HAP-1 (cell line): ENCODE measurements around the gene CADPS2.

Source experiments
- DNase-seq, 2 experiments: peaks; one replicate each; pipeline ENCODE4 v3.0.0-alpha.2; 2016 to 2020; ENCODE audit warnings: low spot score in 2 of 2
- H3K27me3 ChIP-seq: fragments of 250-450 bp; sonication (Bioruptor Pico); 2 replicates; pipeline ENCODE4 v1.5.1; 2020; ENCODE audit warnings: low read depth, mild to moderate bottlenecking, moderate library complexity
- H3K36me3 ChIP-seq: fragments of 250-450 bp; sonication (Bioruptor Pico); replicated peaks from 2 replicates; pipeline ENCODE4 v1.5.1; 2020; ENCODE audit warnings: mild to moderate bottlenecking
- H3K4me1 ChIP-seq: fragments of 250-450 bp; sonication (Bioruptor Pico); 2 replicates; pipeline ENCODE4 v1.5.1; 2020; ENCODE audit warnings: mild to moderate bottlenecking
- H3K4me3 ChIP-seq: fragments of 250-450 bp; sonication (Bioruptor Pico); 2 replicates; pipeline ENCODE4 v1.5.1; 2020; ENCODE audit warnings: mild to moderate bottlenecking, moderate library complexity
- H3K9me3 ChIP-seq: fragments of 250-450 bp; sonication (Bioruptor Pico); 2 replicates; pipeline ENCODE4 v1.5.1; 2020; ENCODE audit warnings: mild to moderate bottlenecking, moderate library complexity
- in situ Hi-C: fragments of 300-500 bp; cut with MboI; formaldehyde crosslinking; loops from 3 replicates; pipeline ENCODE4 v1.14.3; 2020; ENCODE audit warnings: low sequenced_read_pairs, inconsistent platforms, mixed read lengths

CADPS2 gene

DNA sequence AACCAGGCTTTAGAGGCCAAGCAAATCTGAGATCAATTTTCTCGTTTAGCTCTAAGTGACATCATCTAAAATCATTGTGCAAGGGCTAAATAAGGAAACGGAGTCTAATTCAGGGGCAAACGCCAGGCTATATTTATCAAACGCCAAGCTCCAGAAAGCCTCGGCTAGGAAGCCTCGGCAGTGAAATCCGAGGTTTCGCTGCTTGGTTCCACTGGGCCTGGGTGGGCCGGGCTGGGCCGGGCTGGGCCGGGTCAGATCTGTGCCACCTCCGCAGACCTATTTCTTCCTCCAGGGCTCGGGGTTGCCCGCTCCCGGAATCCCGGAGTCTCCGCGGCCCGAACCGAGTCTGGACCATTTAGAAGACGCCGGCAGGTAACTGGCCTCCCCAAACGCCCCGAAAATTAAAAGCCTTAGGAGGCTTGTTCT is 581.3 kb downstream of the CADPS2 start:
- in situ Hi-C loops: no loop called here
- Histone ChIP-seq H3K4me1 (peaks cover 10% of the 10 kb centered on the region), H3K9me3 (peaks cover 3% of the 10 kb centered on the region; the same call in 1 of the 2 replicates), H3K27me3 (no peaks in the 10 kb centered on the region), H3K4me3 (no peak overlapping the region), H3K36me3 (peaks cover 14% of the 10 kb centered on the region)
- no peak for DNase-seq

DNA sequence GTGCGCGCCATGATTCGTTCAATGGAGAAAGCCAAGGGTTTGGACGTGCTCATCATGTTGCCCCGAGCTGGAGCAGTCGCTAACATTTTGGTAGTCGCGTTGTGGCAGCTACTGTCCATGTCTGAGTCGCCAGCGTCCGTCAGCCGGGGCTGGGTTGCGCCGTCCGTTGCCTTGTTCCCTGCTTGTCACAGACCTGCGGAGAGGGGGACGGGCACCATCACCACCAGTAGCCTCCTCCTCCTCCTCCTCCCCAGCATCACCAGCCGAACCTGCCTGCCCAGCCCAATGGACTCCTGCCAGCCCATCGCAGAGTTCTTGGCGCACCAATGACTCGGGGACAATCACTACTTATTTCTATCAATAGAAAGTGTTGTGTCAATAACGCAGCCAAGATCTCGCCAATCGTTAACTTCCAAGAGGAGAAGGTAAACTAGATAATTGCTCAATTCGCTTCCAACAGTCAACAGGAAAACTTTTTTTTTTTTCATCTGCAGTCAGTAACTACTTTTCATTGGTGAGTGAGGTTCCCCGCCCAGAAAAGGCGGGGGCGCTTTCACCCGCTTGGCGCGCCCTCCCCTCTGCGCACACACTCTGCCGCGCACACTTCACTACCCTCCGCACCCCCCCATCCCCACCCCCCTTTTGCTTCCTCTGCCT is 581.8 kb downstream of the CADPS2 start, which contains the start of gene FEZF1:
FEZF1 (minus strand) TSS at position 432 of the 657 bp plus-strand sequence; CDS start at position 119, 313 bp downstream.
- Histone ChIP-seq H3K4me3 (no peak within 1 kb of the TSS), H3K36me3 (peaks cover 14% of the 10 kb centered on the region), H3K27me3 (no peaks in the 10 kb centered on the region), H3K9me3 (peaks cover 3% of the 10 kb centered on the region; the same call in 1 of the 2 replicates), H3K4me1 (peaks cover 10% of the 10 kb centered on the region)
- no peak for DNase-seq
- in situ Hi-C loops: no loop called here

DNA sequence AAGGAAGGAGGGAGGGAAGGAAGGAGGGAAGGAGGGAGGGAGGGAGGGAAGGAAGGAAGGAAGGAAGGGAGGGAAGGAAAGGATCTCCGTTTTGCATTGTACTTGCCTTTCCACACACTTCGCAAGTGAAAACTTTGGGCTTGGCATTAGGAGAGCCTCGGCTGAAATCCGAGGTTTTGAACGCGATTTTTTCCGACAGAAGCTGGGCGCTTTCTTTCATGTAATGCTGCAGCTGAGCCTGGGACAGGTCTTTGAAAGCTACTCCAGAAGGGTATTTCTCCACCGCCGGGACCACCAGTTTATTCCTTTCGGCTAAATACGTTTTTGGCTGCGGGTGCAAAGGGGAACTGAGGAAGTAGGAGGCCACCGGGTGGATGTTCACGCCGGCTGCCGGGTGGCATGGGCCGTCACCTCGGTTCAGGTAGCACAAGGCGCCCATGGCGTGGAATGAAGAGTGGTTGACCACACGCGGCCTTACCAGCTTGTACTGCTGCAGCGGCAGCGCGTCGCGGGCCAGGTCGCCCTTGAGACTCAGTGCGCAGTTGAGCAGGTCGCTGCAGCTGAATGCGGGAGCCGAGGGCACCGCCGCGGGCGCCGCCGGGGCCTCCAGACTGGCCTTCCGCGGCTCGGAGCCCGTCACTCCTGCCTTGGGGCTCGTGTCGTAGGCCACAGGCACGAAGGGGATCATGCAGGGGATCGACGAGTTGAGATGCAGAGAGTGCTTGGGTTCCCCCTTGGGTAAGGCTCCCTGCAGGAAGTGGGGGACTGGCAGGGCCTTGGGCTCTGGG is 582.5 kb downstream of the CADPS2 start:
- Histone ChIP-seq H3K4me1 (peaks cover 10% of the 10 kb centered on the region), H3K27me3 (no peaks in the 10 kb centered on the region), H3K4me3 (no peak overlapping the region), H3K9me3 (peaks cover 3% of the 10 kb centered on the region; the same call in 1 of the 2 replicates), H3K36me3 (peaks cover 14% of the 10 kb centered on the region)
- no peak for DNase-seq
- in situ Hi-C loops: no loop called here

- H3K9me3 ChIP-seq: peaks cover 3% of the 10 kb centered on the region; the same call in 1 of the 2 replicates
- H3K27me3 ChIP-seq: no peaks in the 10 kb centered on the region
- peaks cover 5% of the 10 kb centered on the region for H3K4me1 ChIP-seq
- DNase-seq: no peak
- H3K36me3 ChIP-seq: peaks cover 14% of the 10 kb centered on the region
- H3K4me3 ChIP-seq: no peak overlapping the region
- in situ Hi-C loops: no loop called here
These were observed 583.3 kb downstream of the CADPS2 start for GRCh38 chr7:122302761-122303530.

DNA sequence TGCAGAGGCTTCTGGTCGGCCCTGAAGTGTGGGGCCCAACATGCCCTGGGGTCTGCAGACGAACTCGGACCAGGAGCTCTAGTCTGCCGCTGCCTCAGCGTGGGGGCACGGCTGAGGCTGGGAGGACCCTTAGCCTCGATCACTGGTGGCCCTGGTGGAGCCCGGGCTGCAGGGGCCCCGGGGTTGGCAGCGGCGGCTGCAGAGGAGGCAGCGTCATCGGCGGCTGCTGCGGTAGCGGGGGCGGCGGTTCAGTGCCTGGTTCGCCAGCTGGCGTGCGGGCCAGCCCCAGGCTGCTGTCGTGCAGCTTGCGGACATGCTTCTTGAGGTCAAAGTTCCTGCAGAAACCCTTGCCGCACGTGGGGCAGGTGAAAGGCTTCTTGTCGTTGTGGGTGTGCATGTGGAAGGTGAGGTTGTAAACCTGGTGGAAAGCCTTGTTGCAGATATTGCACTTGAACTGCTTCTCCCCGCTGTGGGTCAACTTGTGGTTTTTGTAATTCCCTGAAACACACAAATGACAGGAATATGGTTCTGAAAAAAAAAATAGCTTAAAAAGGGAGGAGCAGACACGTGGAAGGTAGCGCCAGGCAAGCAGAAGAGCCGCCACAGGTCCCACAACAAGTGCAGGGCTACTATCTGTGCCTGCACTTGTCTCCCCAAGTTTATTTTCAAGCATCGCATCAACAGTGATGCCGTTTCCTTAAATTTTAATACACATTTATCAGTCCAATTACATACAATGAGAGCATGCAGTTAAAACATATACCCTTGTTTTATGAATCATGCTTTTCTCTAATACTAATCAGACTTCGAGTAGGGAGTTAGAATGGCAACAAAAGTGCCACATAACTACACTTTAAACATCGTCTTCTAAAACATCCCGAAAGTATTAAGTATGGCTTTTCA is 584.2 kb downstream of the CADPS2 start:
- Histone ChIP-seq H3K9me3 (peaks cover 3% of the 10 kb centered on the region; the same call in 1 of the 2 replicates), H3K4me1 (no peaks in the 10 kb centered on the region), H3K4me3 (no peak overlapping the region), H3K27me3 (no peaks in the 10 kb centered on the region), H3K36me3 (peaks cover 14% of the 10 kb centered on the region)
- DNase-seq: no peak
- in situ Hi-C loops: no loop called here

DNA sequence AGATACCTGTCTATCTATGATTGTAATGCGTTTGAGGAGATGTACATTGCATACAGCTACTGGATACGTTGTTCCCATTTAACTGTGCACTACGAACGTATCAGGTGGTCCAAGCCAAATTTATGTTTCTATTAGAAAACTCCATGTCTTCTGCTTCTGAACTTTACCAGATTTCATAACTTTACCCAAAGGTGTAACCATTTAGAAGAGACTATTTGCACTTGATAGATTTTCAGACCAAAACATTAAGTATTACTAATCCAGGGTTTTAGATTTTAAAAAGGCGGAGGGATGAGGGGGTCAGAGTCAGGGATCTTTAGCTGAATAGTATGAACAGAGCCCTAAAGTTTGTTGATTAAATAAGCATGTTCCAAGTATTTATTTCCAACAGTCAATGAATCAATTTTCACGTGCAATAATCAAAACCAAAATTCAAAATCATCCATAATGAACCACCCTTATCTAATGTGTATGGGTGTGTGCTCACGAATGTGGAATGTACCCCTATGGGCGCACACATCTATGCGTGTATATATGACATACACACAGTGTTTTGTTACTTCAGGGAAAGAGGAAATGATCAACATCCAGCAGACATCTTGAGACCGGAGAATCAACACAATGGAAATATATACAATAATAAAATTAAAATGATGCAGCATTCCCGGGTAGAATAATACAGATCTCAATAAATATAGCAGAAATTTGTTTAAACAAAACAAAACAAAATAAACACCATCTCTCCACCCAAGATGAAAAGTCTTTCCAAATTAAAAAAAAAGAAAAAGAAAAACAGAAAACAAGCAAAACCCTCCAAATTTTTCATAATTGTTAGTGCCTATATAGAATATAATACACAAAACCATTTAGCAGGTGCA is 585.1 kb downstream of the CADPS2 start:
- Histone ChIP-seq H3K4me3 (no peak overlapping the region), H3K4me1 (no peaks in the 10 kb centered on the region), H3K27me3 (no peaks in the 10 kb centered on the region), H3K36me3 (peaks cover 14% of the 10 kb centered on the region), H3K9me3 (peaks cover under 1% of the 10 kb centered on the region; the same call in 1 of the 2 replicates)
- no peak for DNase-seq
- in situ Hi-C loops: no loop called here

- no peak for DNase-seq
These were observed 585.9 kb downstream of the CADPS2 start for GRCh38 chr7:122300211-122300932.

DNA sequence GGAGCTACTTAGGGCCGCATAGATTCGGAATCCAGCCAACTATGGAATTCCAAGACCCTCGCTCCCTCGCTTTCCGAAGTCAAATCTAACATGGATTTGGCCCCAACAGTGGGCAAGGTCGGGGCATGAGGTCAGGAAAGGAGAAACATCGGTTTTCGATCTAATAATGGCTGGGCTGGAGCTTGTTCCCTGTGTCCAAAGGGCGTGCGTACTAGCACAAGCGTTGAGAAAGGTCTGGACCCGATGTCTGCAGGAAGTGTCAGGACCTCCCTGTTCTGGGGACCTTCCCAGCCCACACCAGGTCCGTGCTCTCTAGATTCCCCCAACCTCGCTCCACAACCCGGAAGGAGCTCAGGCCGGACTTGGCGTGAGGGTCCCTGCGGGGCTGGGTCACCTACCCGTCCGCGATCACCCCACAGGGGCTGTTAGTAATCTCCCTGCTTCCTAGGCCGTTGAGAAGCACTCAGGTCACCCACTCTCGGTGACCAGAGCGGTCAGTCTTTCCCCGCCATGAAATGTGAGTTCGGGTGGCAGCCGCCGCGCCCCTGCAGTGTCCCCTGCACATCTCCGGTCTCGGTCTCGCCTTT is 586.5 kb downstream of the CADPS2 start:
- no peaks in the 10 kb centered on the region for H3K27me3 ChIP-seq
- no peaks in the 10 kb centered on the region for H3K9me3 ChIP-seq
- no peak overlapping the region for H3K4me3 ChIP-seq
- no peaks in the 10 kb centered on the region for H3K4me1 ChIP-seq
- DNase-seq: no peak
- H3K36me3 ChIP-seq: peaks cover 14% of the 10 kb centered on the region
- in situ Hi-C loops: no loop called here

More at GRCh38 chr7:122300211-122300932, 585.9 kb downstream of the CADPS2 start:
- in situ Hi-C loops: no loop called here
- H3K4me3 ChIP-seq: no peak overlapping the region
- H3K9me3 ChIP-seq: no peaks in the 10 kb centered on the region
- H3K4me1 ChIP-seq: no peaks in the 10 kb centered on the region
- H3K36me3 ChIP-seq: peaks cover 14% of the 10 kb centered on the region
- H3K27me3 ChIP-seq: no peaks in the 10 kb centered on the region

- no peaks in the 10 kb centered on the region for H3K4me1 ChIP-seq
- peaks cover 14% of the 10 kb centered on the region for H3K36me3 ChIP-seq
- no peaks in the 10 kb centered on the region for H3K9me3 ChIP-seq
- no peak overlapping the region for H3K4me3 ChIP-seq
- no peak for DNase-seq
- in situ Hi-C loops: no loop called here
- no peaks in the 10 kb centered on the region for H3K27me3 ChIP-seq
These were observed 587.6 kb downstream of the CADPS2 start for GRCh38 chr7:122298618-122299017.

DNA sequence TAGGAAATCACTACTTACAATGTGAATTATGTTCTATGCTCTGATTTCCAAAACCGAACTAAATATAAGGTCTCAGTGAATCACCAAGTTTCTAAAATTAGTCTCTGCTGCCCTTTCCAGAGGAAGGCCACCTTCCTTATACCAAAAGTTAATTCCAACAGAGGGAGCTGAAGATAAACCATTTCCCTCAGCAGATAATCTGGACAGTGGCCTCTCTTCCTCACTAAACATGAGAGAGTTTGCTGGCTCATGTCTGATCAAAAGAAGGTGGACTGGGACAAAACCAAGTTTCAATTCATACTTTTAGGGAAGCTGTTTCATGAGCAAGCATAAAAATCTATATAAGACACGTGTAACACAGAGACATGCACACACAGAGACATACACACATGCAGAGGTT is 588.1 kb downstream of the CADPS2 start:
- H3K36me3 ChIP-seq: peaks cover 14% of the 10 kb centered on the region
- in situ Hi-C loops: no loop called here
- H3K9me3 ChIP-seq: no peaks in the 10 kb centered on the region
- H3K4me3 ChIP-seq: no peak overlapping the region
- DNase-seq: no peak
- no peaks in the 10 kb centered on the region for H3K4me1 ChIP-seq
- no peaks in the 10 kb centered on the region for H3K27me3 ChIP-seq

- in situ Hi-C loops: no loop called here
- no peaks in the 10 kb centered on the region for H3K4me1 ChIP-seq
These were observed 595.1 kb downstream of the CADPS2 start for GRCh38 chr7:122291189-122291588.

More at GRCh38 chr7:122291189-122291588, 595.1 kb downstream of the CADPS2 start:
- no peak for DNase-seq
- no peak overlapping the region for H3K4me3 ChIP-seq
- no peaks in the 10 kb centered on the region for H3K9me3 ChIP-seq
- no peaks in the 10 kb centered on the region for H3K36me3 ChIP-seq
- H3K27me3 ChIP-seq: no peaks in the 10 kb centered on the region
